GM19035 (cell line): ENCODE measurements around the gene TNKS1BP1.

Source experiments
- ATAC-seq: cut with Tn5 transposase; IDR thresholded peaks from one replicate; pipeline ENCODE4 v1.9.1; 2021; ENCODE audit not compliant: unreplicated experiment

The TNKS1BP1 gene

DNA sequence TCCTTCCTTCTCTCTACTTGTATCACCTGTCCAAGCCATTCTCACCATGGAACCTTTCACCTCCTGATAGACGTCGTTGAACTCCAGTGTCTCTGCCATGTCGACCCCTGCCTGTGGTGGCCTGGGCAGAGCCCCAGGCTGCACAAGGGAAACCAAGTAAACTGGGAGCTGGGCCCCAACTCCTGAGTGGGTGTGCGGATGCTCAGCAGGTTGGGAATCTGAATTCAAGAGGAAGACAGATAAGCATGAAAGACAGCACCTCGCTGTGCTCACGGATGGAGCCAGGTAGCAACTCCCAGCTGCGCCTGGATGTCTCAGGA is 10.2 kb upstream of the TNKS1BP1 start:
- no peak for ATAC-seq

GRCh38 chr11:57332694-57333440 is 8.1 kb upstream of the TNKS1BP1 start:
- no peak for ATAC-seq

- no peak for ATAC-seq
Measured at GRCh38 chr11:57331720-57332119, 7.0 kb upstream of the TNKS1BP1 start.

- ATAC-seq = no peak
Measured at GRCh38 chr11:57330029-57330428, 5.3 kb upstream of the TNKS1BP1 start.

DNA sequence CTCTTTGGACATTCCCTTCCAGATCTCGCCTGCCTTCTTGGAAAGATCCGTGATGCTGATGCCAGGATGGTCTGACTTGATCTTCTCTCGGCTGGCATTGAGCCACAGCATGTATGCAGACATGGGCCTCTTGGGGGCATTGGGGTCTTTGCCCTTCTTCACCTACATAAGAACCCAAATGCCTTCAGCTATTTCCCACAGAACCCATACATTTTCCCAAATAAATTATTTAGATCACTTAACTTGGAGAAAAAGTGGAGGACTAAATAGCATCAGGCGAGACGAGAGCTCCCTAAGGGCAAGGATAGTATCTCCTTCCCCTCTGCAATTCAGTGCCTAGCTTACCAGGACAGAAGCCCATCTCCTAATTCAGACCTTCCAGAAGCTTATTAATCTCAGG is 3.0 kb upstream of the TNKS1BP1 start:
- ATAC-seq = no peak

DNA sequence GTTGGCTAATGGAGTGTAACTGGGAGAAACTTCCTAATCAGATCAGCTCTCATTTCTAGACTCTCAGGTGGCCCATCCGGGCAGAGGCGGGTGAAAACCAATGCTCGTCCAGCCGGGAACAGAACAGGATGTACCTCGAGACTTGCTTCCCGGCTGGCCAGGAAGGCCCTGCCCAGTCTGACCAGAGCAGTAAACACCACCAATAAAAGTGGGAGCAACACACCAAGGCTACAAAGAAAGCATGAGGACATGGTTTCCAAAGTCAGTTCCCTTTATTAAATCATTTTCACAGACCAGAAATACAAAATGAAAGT is 940 bp upstream of the TNKS1BP1 start:
- no peak for ATAC-seq

- ATAC-seq = no peak
Measured at GRCh38 chr11:57324154-57324885, 432 bp downstream of the TNKS1BP1 start.

DNA sequence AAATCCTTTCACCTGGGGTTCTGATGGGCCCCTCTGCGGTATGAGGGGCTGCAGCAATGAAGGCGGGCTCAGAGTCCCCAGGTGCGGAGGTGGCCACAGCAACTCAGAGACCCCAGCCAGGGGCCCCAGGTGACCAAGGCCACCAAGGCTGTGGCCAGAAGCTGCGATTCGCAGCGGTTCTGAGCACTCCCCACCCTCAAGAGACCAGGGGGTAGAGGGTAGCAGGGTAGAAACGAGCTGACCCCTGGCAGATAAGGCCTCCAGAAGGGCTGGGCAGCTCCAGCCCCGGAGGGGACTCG is 948 bp downstream of the TNKS1BP1 start:
- no peak for ATAC-seq

DNA sequence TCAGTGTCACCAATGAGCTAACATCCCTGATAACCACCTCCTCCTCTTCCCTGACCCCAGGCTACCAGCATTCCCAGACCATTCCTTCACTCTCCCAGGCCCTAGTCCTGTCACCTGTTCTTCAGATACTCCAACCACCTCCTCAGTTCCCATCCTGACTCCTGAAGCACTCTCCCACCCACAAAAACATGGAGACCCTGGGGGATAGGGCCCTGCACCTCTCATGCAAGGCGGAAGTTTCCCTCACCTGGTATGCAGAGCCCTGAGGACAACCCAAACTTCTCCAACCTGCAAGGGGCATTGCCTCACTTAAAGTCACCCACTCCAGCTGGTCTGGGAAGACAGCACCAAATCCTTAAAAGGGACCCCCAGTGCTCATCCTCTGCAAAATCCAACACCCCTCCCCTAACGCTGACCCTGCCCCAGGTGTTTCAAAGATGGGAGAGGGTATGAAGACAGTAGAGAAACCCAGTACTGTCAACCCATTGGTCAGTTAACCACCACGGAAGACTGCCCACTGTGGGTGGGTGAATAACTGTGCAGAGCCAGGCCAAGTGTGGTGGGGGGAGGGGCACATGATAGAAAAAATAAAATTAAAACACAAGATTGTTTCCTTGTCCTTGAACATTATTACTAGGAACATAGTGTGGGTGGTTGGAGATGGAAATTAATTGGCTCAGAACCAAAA is 1.4 kb downstream of the TNKS1BP1 start:
- ATAC-seq = no peak

DNA sequence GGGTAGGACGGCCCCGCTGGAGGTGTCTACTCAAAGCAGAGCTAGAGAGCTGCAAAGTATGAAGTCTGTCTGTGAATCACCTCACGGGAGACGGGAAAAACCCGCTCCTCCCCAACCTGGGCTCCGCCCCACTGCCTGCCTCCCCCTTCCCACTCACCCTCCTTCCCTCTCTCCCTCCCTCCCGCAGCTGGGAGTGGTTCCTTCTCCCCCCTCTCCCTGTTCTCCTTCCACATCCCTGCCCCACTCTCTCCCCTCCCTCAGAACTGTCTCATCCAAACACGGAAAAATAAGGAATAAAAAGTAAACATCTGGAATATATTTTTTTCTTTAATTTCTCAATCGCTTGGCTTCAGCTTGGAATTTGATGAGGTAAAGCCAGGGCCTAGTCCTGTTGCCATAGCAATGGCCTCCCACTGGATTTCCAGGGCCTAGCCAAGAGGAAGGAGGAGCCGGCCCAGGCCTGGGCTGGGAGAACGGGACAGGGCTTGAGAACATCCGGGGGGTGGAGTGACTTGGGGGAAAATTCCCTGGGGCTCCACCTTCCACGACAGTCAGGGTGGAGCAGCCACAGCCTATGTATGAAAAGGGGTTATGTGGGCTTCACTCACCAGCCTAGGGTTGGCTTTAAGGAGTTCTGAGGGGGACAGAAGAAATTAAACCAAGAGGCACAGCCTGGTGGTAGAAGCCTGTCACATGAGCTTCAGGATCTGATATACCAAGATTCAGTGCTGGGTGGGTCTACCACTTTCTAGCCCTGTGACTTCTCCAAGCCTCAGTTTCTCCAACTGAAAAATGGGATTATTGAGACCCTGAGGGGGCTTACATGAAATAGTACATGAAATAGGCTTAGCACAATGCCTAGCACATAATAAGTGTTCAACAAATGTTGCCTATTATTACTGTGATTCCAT is 2.2 kb downstream of the TNKS1BP1 start:
- no peak for ATAC-seq

DNA sequence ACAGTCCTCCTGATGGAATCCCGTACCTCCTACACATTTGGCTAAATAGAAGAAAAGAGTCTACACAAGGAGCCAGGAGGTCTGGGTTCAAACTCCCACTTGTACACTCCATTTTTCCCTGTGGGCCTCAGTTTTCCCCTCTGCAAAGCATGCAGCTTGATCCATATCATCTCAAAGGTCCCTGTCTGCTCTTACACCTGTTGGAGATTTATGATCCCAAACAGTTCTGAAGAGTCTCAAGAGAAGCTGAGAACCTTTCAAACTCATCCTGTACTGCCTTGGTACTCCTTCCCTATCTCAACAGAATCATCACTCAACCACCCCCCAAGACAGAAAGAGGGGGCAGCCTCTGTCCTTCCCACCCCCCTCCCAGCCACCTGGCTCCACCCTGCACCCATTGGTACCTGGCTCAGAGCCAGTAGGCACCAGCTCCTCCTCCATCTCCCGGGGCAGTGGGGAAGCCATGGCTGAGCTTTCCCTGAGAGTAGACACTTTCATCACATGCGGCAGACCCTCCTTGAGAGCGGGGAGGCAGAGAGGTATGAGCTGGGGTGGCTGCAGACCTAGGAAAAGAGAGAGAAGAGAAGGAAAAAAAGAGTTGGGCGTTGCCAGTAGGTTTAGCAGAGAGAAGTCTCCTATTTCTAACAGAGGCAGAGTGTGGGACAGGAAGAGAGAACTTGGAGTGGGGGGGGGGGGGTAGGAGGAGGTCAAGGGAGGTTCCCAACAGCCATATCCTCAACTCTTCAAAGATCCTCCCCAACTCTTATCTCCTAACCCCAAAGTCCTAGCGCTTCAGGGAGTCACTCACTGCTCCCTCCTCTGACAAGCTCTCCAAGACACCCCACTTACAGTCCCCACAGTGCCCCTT is 3.1 kb downstream of the TNKS1BP1 start:
- no peak for ATAC-seq

DNA sequence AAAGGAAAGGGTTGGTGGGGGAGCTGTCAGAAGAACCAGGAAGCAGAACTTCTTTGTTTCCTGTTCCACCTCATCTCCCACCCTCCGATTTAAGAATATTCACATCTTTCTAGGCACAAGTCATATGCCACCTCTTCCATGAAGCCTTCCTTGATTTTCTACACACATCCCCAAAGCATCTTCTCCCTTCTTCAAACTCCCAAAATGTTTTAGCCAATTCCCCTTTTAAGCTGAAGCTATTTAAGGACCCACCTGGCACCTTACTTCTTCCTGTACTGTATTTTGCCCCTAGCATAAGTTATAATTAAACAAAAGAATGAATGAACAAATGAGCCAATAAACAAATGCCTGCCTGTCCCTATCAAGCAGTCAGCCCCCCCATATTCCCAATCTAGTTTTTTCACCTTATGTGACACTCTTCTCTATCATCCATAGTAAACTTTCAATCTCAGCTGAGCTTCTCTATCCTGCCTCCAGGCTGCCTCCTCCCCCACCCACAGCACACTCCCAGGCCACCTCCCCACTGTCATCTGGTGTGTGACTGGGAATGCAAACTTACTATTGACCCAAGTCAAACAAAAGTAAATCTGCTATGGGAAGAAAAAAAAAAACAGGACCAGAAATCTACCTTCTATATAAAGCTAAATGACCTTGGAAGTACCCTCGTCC is 3.9 kb downstream of the TNKS1BP1 start:
- ATAC-seq = no peak

DNA sequence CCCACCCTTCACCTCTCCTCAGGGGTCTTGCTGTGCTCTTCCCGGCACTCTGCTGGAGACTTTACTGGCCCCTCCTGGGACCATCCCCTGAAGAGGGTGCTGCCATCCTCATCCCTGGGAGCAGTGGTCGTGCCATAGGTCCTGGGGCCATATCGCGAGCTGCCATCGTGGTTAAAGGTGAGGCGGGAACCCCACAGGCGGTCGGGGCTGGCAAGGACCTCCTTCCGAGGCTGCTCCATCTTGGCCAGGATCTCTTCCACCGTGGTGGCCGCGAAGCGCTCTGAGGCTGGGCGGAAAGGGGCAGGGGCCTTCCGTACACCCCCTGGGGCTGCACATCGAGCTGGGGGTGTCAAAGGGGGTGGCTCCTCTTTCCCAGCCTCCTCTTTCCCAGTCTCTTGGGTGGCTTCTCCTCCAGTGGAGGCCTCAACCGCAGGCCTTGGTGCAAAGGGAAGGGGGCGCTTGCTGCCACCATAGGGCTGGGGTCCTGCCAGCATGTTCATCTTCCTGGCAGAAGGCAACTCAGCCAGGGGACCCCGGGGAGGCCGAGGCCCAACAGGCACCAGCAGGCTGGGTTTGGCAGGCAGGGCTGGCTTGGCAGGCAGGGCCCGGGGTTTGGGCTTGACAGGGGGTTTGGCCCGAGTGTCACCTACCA is 4.6 kb downstream of the TNKS1BP1 start:
- no peak for ATAC-seq

DNA sequence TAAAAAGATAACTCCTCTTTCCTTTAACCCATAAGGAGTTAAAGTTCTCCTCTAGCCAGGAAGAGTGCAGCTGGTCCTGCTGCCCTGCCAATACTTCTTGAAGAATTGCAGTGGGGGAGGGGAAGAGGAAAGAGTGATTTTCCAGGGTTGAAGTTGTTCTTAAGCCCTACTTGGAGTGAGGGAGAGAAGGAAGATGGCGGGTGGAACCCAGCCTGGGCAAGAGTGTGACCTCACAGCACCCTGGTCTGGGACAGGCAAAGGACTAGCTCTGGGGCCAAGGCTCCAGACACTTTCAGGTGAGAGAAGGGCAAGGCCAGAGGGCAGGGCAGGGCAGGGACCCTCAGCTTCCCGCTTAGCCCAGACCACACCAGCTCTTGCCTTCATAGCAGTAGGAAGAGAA is 6.6 kb downstream of the TNKS1BP1 start:
- no peak for ATAC-seq

DNA sequence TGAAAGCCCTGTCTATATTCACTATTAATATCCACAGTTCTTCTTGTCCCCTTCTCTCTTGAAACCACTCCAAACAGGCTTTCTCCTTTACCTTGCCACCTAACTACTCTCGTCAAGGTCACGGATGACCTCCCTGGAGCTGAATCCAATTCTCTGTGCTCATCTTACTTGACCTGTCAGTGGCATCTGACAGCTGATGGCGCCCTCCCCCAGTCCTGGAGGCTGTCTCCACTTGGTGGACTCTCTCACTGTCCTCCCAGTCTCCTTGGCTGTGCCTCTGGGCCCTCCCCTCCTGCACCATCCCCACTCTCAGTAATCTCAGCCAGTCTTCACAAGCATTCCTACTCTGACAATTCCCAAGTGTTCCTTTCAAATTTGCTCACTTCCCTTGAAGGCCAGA is 8.7 kb downstream of the TNKS1BP1 start:
- ATAC-seq = no peak

DNA sequence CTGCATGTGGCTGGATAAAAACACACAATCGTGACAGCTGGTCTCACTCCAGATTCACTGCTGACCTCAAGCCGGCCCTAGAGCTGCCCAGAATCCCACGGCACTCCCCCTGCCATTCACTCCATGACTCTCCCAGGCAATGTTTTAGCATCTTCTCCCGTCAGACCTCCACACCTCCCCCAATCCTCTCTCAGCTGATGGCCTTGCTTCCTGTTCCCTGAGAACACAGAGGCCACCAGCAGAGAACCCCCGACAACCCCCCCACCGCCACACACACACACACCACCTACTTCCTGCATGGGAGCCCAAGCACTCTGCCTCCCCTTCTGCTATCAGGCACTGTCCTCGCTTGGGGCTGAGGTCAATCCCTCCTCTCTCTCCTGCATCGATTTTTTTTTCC is 9.3 kb downstream of the TNKS1BP1 start:
- ATAC-seq = no peak

DNA sequence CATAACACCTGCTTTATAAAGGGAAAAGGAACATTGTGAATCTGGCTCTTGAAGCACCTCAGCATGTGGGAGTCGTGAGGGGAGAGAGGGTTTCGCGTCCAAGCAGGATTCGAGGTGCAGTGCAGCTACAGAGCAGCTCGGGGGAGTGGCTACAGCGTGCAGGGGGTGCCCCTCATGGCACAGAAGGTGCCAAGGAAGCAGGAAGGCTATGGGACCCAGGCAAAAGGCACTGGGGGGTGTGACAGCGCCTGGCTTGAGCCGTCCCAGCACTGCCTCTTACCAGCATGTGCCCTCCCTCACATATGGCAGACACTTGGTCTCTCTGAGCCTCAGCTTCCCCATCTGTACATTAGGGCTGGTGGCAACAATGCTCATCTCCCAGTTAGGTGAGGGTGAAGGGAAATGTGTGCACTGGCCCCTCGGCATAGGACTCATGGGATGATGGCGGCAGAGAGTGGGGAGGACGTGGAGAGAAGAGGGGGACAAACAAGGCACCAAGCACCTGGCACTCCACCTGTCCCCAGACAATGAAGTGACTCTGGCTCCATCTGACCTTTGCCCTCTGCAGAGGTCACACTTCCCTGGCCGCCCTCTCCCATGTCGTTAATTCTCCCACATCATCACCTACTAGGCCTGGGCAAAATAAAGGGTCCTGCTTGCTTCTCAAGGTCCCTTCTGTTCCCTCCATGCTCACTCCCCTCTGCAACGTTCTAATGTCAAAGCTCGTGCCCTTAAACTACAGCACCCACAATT is 10.4 kb downstream of the TNKS1BP1 start:
- no peak for ATAC-seq

DNA sequence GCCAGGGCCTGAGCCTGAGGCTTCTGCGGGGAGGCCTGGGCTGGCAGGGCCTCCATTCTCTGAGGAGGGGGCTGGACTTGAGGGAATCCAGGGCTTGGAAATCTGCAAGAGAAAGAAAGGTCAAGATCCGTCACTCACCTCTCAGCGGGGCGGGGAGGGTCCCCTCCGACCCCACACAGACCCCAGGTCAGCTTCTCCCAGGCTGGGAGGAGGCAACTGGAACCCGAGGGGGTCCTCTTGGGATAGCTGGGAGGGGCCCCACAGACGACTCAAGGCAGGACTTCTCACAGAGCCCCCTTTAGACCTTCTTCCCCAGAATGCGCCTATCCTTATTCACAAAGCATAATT is 11.0 kb downstream of the TNKS1BP1 start:
- no peak for ATAC-seq
